AG09319 (cell line): Measurements from ENCODE around the gene SMARCAD1.

Experiments
- DNase-seq: peaks from one replicate; pipeline ENCODE4 v3.0.0-alpha.2; 2010; ENCODE audit warnings: low read depth; ENCODE audit errors: extremely low read depth
- CTCF ChIP-seq: IDR thresholded peaks from 2 replicates; pipeline ENCODE4 v1.5.1; 2011; ENCODE audit warnings: low read depth, mild to moderate bottlenecking, inconsistent platforms, low read length, moderate library complexity

The SMARCAD1 gene

GRCh38 chr4:94207469-94208224 lies at the start of gene SMARCAD1:
TSS of gene SMARCAD1 (plus strand) at chr4:94207865. CDS start at chr4:94208395, 530 bp downstream.
- no peak for TF ChIP-seq CTCF
- peak; percentile 85 for DNase-seq

- DNase-seq = no peak
Observed at GRCh38 chr4:94158883-94159282, 48.8 kb upstream of the SMARCAD1 start.

GRCh38 chr4:94159790-94160189 lies 47.9 kb upstream of the SMARCAD1 start:
- no peak for DNase-seq
- TF ChIP-seq CTCF = no peak

More at GRCh38 chr4:94158883-94159282, 48.8 kb upstream of the SMARCAD1 start:
- no peak for TF ChIP-seq CTCF

- no peak for TF ChIP-seq CTCF
- no peak for DNase-seq
Observed at GRCh38 chr4:94160774-94161173, 46.9 kb upstream of the SMARCAD1 start.

- DNase-seq = no peak
- TF ChIP-seq CTCF = no peak
Observed at GRCh38 chr4:94165256-94165655, 42.4 kb upstream of the SMARCAD1 start.

- no peak for DNase-seq
- no peak for TF ChIP-seq CTCF
Observed at GRCh38 chr4:94168321-94168720, 39.3 kb upstream of the SMARCAD1 start.

GRCh38 chr4:94169803-94170372 lies 37.8 kb upstream of the SMARCAD1 start:
- TF ChIP-seq CTCF = no peak
- DNase-seq = no peak
